HEK293 (cell line): ENCODE measurements around the gene ZBTB39.

Experiments used
- ATF2 ChIP-seq: fragments of 450-650 bp; formaldehyde crosslinking; IDR thresholded peaks from 2 replicates; pipeline ENCODE4 v1.5.1; 2016; ENCODE audit warnings: missing biosample characterization, missing genetic modification characterization, low read depth
- FEZF1 ChIP-seq: fragments of 450-650 bp; formaldehyde crosslinking; IDR thresholded peaks from 2 replicates; pipeline ENCODE4 v1.5.1; 2016; ENCODE audit warnings: missing biosample characterization, missing genetic modification characterization
- GLI4 ChIP-seq: fragments of 450-650 bp; formaldehyde crosslinking; IDR thresholded peaks from 2 replicates; pipeline ENCODE4 v1.5.1; 2016; ENCODE audit warnings: missing biosample characterization, missing genetic modification characterization
- SCRT2 ChIP-seq: fragments of 450-650 bp; formaldehyde crosslinking; IDR thresholded peaks from 2 replicates; pipeline ENCODE4 v1.5.1; 2016; ENCODE audit warnings: missing biosample characterization, missing genetic modification characterization
- ZNF24 ChIP-seq: fragments of 450-650 bp; formaldehyde crosslinking; IDR thresholded peaks from 2 replicates; pipeline ENCODE4 v1.5.1; 2016; ENCODE audit warnings: missing biosample characterization, missing genetic modification characterization
- ZNF248 ChIP-seq: fragments of 450-650 bp; formaldehyde crosslinking; IDR thresholded peaks from 2 replicates; pipeline ENCODE4 v1.5.1; 2017; ENCODE audit warnings: missing biosample characterization, missing genetic modification characterization
- ZNF266 ChIP-seq: fragments of 450-650 bp; formaldehyde crosslinking; IDR thresholded peaks from 2 replicates; pipeline ENCODE4 v1.5.1; 2016; ENCODE audit warnings: missing biosample characterization, missing genetic modification characterization, low read depth
- ZNF324 ChIP-seq: fragments of 450-650 bp; formaldehyde crosslinking; IDR thresholded peaks from 2 replicates; pipeline ENCODE4 v1.5.1; 2016; ENCODE audit warnings: missing biosample characterization, missing genetic modification characterization
- ZNF76 ChIP-seq: fragments of 450-650 bp; formaldehyde crosslinking; IDR thresholded peaks from 2 replicates; pipeline ENCODE4; 2016; ENCODE audit warnings: low read depth, missing biosample characterization, missing genetic modification characterization, borderline replicate concordance
- ZNF777 ChIP-seq: fragments of 450-650 bp; formaldehyde crosslinking; IDR thresholded peaks from 2 replicates; pipeline ENCODE4 v1.5.1; 2017; ENCODE audit warnings: missing biosample characterization, missing genetic modification characterization, borderline replicate concordance
- TF ChIP-seq, protein P1 (sequence below): fragments of 450-650 bp; formaldehyde crosslinking; IDR thresholded peaks from 2 replicates; pipeline ENCODE4 v1.5.1; 2016; ENCODE audit warnings: missing biosample characterization, missing genetic modification characterization
- TF ChIP-seq, protein P2 (sequence below): fragments of 450-650 bp; formaldehyde crosslinking; IDR thresholded peaks from 2 replicates; pipeline ENCODE4 v1.5.1; 2016; ENCODE audit warnings: missing biosample characterization, missing genetic modification characterization

DNA sequence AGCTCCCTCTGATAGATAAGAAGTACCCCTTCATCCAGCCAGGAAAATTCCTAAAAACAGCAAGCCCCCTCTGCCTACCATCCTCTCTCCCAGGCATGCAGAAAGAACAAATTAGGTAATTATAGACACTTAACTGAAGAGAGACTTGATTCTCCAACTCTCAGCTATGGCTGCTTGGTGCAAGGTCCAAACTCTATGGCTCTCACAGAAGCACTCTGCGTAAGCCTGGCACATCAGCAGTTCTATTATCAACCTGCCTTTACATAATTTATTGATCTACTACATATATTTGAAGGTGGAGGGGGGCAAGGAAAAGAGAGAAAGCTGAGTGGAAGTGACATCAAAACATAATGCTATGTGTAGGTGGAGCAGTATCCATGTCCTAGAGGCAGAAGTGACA is 44.7 kb upstream of the ZBTB39 start:
- TF ChIP-seq, protein P1, sequence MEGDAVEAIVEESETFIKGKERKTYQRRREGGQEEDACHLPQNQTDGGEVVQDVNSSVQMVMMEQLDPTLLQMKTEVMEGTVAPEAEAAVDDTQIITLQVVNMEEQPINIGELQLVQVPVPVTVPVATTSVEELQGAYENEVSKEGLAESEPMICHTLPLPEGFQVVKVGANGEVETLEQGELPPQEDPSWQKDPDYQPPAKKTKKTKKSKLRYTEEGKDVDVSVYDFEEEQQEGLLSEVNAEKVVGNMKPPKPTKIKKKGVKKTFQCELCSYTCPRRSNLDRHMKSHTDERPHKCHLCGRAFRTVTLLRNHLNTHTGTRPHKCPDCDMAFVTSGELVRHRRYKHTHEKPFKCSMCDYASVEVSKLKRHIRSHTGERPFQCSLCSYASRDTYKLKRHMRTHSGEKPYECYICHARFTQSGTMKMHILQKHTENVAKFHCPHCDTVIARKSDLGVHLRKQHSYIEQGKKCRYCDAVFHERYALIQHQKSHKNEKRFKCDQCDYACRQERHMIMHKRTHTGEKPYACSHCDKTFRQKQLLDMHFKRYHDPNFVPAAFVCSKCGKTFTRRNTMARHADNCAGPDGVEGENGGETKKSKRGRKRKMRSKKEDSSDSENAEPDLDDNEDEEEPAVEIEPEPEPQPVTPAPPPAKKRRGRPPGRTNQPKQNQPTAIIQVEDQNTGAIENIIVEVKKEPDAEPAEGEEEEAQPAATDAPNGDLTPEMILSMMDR (tag by site-specific recombination): no peak
- TF ChIP-seq ZNF777 (tag by site-specific recombination) (no peak), ZNF266 (no peak), ZNF324 (no peak), ATF2 (no peak), GLI4 (no peak), ZNF76 (no peak), ZNF24 (tag by site-specific recombination) (no peak), FEZF1 (tag by site-specific recombination) (no peak), ZNF248 (tag by site-specific recombination) (no peak), SCRT2 (tag by site-specific recombination) (no peak)
- TF ChIP-seq, protein P2, sequence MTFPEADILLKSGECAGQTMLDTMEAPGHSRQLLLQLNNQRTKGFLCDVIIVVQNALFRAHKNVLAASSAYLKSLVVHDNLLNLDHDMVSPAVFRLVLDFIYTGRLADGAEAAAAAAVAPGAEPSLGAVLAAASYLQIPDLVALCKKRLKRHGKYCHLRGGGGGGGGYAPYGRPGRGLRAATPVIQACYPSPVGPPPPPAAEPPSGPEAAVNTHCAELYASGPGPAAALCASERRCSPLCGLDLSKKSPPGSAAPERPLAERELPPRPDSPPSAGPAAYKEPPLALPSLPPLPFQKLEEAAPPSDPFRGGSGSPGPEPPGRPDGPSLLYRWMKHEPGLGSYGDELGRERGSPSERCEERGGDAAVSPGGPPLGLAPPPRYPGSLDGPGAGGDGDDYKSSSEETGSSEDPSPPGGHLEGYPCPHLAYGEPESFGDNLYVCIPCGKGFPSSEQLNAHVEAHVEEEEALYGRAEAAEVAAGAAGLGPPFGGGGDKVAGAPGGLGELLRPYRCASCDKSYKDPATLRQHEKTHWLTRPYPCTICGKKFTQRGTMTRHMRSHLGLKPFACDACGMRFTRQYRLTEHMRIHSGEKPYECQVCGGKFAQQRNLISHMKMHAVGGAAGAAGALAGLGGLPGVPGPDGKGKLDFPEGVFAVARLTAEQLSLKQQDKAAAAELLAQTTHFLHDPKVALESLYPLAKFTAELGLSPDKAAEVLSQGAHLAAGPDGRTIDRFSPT (tag by site-specific recombination): no peak
